ENCODE results near the gene CCDC87.

DNA sequence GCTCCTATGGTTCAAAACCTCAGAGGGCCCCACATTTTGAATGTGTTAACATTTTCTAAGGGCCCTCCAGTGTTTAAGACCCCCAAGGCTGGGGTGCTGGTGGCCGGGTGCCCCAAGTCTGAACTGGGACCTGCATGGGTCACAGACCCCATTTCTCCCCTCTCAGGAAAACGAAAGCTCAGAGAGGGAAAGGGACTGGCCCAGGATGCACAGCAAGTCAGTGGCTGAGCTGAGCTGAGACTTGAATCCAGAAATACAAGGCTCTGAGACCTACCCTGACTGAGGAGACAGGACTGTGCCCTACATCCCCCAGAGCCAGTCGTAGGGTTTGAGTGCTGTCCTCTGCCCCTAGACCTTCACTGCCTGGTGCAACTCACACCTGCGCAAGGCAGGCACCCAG lies 42.0 kb downstream of the CCDC87 start:
- no peak for TF ChIP-seq EGR1 (IDR thresholded peaks at IDR 0.05; ENCODE audit: low read depth in 2 of 2)
- TF ChIP-seq, protein P1, sequence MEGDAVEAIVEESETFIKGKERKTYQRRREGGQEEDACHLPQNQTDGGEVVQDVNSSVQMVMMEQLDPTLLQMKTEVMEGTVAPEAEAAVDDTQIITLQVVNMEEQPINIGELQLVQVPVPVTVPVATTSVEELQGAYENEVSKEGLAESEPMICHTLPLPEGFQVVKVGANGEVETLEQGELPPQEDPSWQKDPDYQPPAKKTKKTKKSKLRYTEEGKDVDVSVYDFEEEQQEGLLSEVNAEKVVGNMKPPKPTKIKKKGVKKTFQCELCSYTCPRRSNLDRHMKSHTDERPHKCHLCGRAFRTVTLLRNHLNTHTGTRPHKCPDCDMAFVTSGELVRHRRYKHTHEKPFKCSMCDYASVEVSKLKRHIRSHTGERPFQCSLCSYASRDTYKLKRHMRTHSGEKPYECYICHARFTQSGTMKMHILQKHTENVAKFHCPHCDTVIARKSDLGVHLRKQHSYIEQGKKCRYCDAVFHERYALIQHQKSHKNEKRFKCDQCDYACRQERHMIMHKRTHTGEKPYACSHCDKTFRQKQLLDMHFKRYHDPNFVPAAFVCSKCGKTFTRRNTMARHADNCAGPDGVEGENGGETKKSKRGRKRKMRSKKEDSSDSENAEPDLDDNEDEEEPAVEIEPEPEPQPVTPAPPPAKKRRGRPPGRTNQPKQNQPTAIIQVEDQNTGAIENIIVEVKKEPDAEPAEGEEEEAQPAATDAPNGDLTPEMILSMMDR (IDR thresholded peaks at IDR 0.05; ENCODE audit: low read depth, low read length, missing input control): no peak
- no peak for TF ChIP-seq SP1 (IDR thresholded peaks at IDR 0.05)
- TF ChIP-seq, protein P2, sequence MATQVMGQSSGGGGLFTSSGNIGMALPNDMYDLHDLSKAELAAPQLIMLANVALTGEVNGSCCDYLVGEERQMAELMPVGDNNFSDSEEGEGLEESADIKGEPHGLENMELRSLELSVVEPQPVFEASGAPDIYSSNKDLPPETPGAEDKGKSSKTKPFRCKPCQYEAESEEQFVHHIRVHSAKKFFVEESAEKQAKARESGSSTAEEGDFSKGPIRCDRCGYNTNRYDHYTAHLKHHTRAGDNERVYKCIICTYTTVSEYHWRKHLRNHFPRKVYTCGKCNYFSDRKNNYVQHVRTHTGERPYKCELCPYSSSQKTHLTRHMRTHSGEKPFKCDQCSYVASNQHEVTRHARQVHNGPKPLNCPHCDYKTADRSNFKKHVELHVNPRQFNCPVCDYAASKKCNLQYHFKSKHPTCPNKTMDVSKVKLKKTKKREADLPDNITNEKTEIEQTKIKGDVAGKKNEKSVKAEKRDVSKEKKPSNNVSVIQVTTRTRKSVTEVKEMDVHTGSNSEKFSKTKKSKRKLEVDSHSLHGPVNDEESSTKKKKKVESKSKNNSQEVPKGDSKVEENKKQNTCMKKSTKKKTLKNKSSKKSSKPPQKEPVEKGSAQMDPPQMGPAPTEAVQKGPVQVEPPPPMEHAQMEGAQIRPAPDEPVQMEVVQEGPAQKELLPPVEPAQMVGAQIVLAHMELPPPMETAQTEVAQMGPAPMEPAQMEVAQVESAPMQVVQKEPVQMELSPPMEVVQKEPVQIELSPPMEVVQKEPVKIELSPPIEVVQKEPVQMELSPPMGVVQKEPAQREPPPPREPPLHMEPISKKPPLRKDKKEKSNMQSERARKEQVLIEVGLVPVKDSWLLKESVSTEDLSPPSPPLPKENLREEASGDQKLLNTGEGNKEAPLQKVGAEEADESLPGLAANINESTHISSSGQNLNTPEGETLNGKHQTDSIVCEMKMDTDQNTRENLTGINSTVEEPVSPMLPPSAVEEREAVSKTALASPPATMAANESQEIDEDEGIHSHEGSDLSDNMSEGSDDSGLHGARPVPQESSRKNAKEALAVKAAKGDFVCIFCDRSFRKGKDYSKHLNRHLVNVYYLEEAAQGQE (IDR thresholded peaks at IDR 0.05): no peak
- TF ChIP-seq, protein P3, sequence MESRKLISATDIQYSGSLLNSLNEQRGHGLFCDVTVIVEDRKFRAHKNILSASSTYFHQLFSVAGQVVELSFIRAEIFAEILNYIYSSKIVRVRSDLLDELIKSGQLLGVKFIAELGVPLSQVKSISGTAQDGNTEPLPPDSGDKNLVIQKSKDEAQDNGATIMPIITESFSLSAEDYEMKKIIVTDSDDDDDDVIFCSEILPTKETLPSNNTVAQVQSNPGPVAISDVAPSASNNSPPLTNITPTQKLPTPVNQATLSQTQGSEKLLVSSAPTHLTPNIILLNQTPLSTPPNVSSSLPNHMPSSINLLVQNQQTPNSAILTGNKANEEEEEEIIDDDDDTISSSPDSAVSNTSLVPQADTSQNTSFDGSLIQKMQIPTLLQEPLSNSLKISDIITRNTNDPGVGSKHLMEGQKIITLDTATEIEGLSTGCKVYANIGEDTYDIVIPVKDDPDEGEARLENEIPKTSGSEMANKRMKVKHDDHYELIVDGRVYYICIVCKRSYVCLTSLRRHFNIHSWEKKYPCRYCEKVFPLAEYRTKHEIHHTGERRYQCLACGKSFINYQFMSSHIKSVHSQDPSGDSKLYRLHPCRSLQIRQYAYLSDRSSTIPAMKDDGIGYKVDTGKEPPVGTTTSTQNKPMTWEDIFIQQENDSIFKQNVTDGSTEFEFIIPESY (IDR thresholded peaks at IDR 0.05): no peak
- TF ChIP-seq HNF4G (IDR thresholded peaks at IDR 0.05): no peak
- TF ChIP-seq RAD21 (IDR thresholded peaks at IDR 0.05): no peak

Data from liver (tissue), 3 donors.